EL (cell line): ENCODE data around the gene TRANK1.
"Not testable (repeated sequence)": the region's sequence is repeated elsewhere in the genome, so short reads cannot be mapped to it uniquely, and the experiment has no call there.

Experiments
- DNase-seq: peaks from one replicate; pipeline ENCODE4 v3.0.0-alpha.2; 2016

The TRANK1 gene

GRCh38 chr3:36944641-36945270 is at the start of gene TRANK1:
Gene TRANK1, minus strand, starts transcription at chr3:36945054. Its CDS starts 245 bp downstream, at chr3:36944809.
- peak; percentile 40 for DNase-seq

- DNase-seq = peak; percentile 100
Measured at GRCh38 chr3:36993326-36994283, 48.8 kb upstream of the TRANK1 start, which contains the start of gene MLH1. Gene MLH1, plus strand, starts transcription at chr3:36993518. Its CDS starts 30 bp downstream, at chr3:36993548.

GRCh38 chr3:36992806-36993325 is 48.0 kb upstream of the TRANK1 start, which contains the start of gene EPM2AIP1:
Gene EPM2AIP1, minus strand, starts transcription at chr3:36993131. Its CDS starts 54 bp downstream, at chr3:36993077.
- DNase-seq = no peak

- peak; percentile 59 for DNase-seq
Measured at GRCh38 chr3:36991923-36992805, 47.3 kb upstream of the TRANK1 start.

- DNase-seq = no peak
Measured at GRCh38 chr3:36991147-36991546, 46.3 kb upstream of the TRANK1 start.

- DNase-seq = no peak
Measured at GRCh38 chr3:36989568-36989967, 44.7 kb upstream of the TRANK1 start.

GRCh38 chr3:36989005-36989404 is 44.2 kb upstream of the TRANK1 start:
- no peak for DNase-seq

GRCh38 chr3:36988356-36988755 is 43.5 kb upstream of the TRANK1 start:
- no peak for DNase-seq

GRCh38 chr3:36981006-36981405 is 36.2 kb upstream of the TRANK1 start:
- DNase-seq = no peak

GRCh38 chr3:36973139-36973538 is 28.3 kb upstream of the TRANK1 start:
- DNase-seq = no peak

GRCh38 chr3:36972163-36972562 is 27.3 kb upstream of the TRANK1 start:
- DNase-seq = no peak

GRCh38 chr3:36969540-36970432 is 24.9 kb upstream of the TRANK1 start:
- peak; percentile 81 for DNase-seq

- DNase-seq = no peak
Measured at GRCh38 chr3:36969085-36969484, 24.2 kb upstream of the TRANK1 start.

- no peak for DNase-seq
Measured at GRCh38 chr3:36965440-36965839, 20.6 kb upstream of the TRANK1 start.

GRCh38 chr3:36964817-36965216 is 20.0 kb upstream of the TRANK1 start:
- no peak for DNase-seq

GRCh38 chr3:36964331-36964730 is 19.5 kb upstream of the TRANK1 start:
- DNase-seq = no peak

GRCh38 chr3:36963008-36963407 is 18.2 kb upstream of the TRANK1 start:
- not testable (repeated sequence) for DNase-seq

- DNase-seq = no peak
Measured at GRCh38 chr3:36960502-36960901, 15.6 kb upstream of the TRANK1 start.

- DNase-seq = peak; percentile 28
Measured at GRCh38 chr3:36959821-36960220, 15.0 kb upstream of the TRANK1 start.

- peak; percentile 66 for DNase-seq
Measured at GRCh38 chr3:36957862-36958686, 13.2 kb upstream of the TRANK1 start.
